K562 (cell line): ENCODE results near the gene CDCP1. TPM values are rescaled to one million over a fixed set of nuclear protein-coding genes. Genes with fewer than 3 reads are reported as not detected.

Experiments used
- ATF1 ChIP-seq, 2 experiments: fragments of 450-650 bp in 1 of 2; IDR thresholded peaks; 2 replicates each; pipeline ENCODE4 v1.6.1; 2016; ENCODE audit warnings: missing compliant biosample characterization in 1 of 2, missing genetic modification characterization in 1 of 2
- CBX2 ChIP-seq: fragments of 200-600 bp; sonication (generic); IDR thresholded peaks from one replicate; pipeline ENCODE4 v1.6.1; 2012; ENCODE audit warnings: mild to moderate bottlenecking, low read length, inconsistent platforms; ENCODE audit not compliant: insufficient read depth, poor library complexity, severe bottlenecking
- ETV5 ChIP-seq: sonication (generic); formaldehyde crosslinking; IDR thresholded peaks from 2 replicates; pipeline ENCODE4 v1.4.0; 2020; ENCODE audit warnings: low read depth, mild to moderate bottlenecking, missing genetic modification reagents
- NR2C1 ChIP-seq, 2 experiments: fragments of 450-650 bp; IDR thresholded peaks; 2 replicates each; pipeline ENCODE4 v1.6.1; 2017; ENCODE audit warnings: mild to moderate bottlenecking in 2 of 2, antibody characterized with exemption in 1 of 2, inconsistent platforms in 1 of 2, missing compliant biosample characterization in 1 of 2, missing genetic modification characterization in 1 of 2
- NRF1 ChIP-seq, 2 experiments: fragments of 450-650 bp; IDR thresholded peaks in 1 of 2; conservative IDR thresholded peaks in 1 of 2; 2 replicates each; pipeline ENCODE4 v1.6.1; 2014; ENCODE audit warnings: mild to moderate bottlenecking in 2 of 2
- RCOR1 ChIP-seq, 2 experiments: IDR thresholded peaks; 2 replicates each; pipeline ENCODE4 v1.6.1; 2012; ENCODE audit warnings: low read depth in 2 of 2, low read length in 2 of 2, borderline replicate concordance in 1 of 2, improper control_type of control experiment in 1 of 2
- SMARCA5 ChIP-seq: fragments of 450-650 bp; IDR thresholded peaks from 2 replicates; pipeline ENCODE4 v1.6.1; 2016
- SNAPC5 ChIP-seq: fragments of 250-450 bp; sonication (Bioruptor Pico); IDR thresholded peaks from 2 replicates; pipeline ENCODE4 v1.8.0; 2021; ENCODE audit warnings: moderate library complexity, mild to moderate bottlenecking, inconsistent platforms
- TBL1XR1 ChIP-seq, 2 experiments: IDR thresholded peaks; 2 replicates each; pipeline ENCODE4 v1.6.1; 2012; ENCODE audit warnings: improper control_type of control experiment in 2 of 2, low read length in 2 of 2, mild to moderate bottlenecking in 1 of 2
- ZBTB5 ChIP-seq: fragments of 450-650 bp; IDR thresholded peaks from 2 replicates; pipeline ENCODE4 v1.6.1; 2017; ENCODE audit warnings: antibody characterized with exemption
- ZNF140 ChIP-seq: fragments of 250-450 bp; sonication (Bioruptor Pico); IDR thresholded peaks from 2 replicates; pipeline ENCODE4 v1.8.0; 2021; ENCODE audit warnings: moderate library complexity, mild to moderate bottlenecking, inconsistent platforms
- polyA plus RNA-seq, 8 experiments: library from polyadenylated mRNA; depleted of rRNA in 4 of 8; stranded (reverse) in 5 of 8; unstranded in 3 of 8; fragments of >200 nt; fragmentation: Nextera tagmentation in 2 of 8; fragmentation: Illumina TruSeq in 1 of 8; extraction: Ambion mirVana in 2 of 8; extraction: Trizol in 1 of 8; gene quantifications; 2 replicates each; pipeline versions ENCODE4 v1.2.1 to v1.2.3, GENCODE V29; 2011 to 2014; ENCODE audit warnings: inconsistent platforms in 1 of 8, missing spikeins in 1 of 8
- total RNA-seq, 7 experiments: library from RNA; depleted of rRNA in 6 of 7; stranded (reverse); fragments of >200 nt in 6 of 7; fragmentation: Illumina TruSeq in 2 of 7; extraction: Trizol in 2 of 7; gene quantifications; 2 replicates each; pipeline versions ENCODE4 v1.2.1 to v1.2.3, GENCODE V29; 2011 to 2021; ENCODE audit warnings: low replicate concordance in 1 of 7

CDCP1 gene
- total and polyA plus RNA-seq, 9 of the 15 experiments (the other 6 are each of a cell fraction or from before 2014, with no cell fraction given), result 3.9 to 16.4 (median 5.2) TPM

- TF ChIP-seq CBX2 (no peak), ETV5 (CRISPR knock-in tag) (peak; percentile 26; the same call in 1 of the 2 replicates), SNAPC5 (no peak), RCOR1 (IDR thresholded peaks at IDR 0.05; ENCODE audit: borderline replicate concordance in 1 of 2, low read depth in 2 of 2, low read length in 2 of 2) (peak in 1 of 2 experiments; percentile 18; a peak in 1 of 4 replicates), TBL1XR1 (IDR thresholded peaks at IDR 0.05; ENCODE audit: low read length in 2 of 2) (0 out of 4 replicates have a peak, but pooled peaks of 1 of the 2 experiments have one; percentile 35), NRF1 (conservative IDR thresholded peaks at IDR 0.05 in 1 of 2, IDR thresholded peaks at IDR 0.05 in 1 of 2) (peak in 1 of 2 experiments; percentile 38; a peak in 2 of 4 replicates), ZBTB5 (no peak), ATF1 (CRISPR knock-in tag; IDR thresholded peaks at IDR 0.05) (no peak), ATF1 (tag; IDR thresholded peaks at IDR 0.05) (0 out of 2 replicates have a peak, but pooled peaks have one; percentile 5), NR2C1 (IDR thresholded peaks at IDR 0.05) (no peak), NR2C1 (tag; IDR thresholded peaks at IDR 0.05) (peak; percentile 8; the same call in 1 of the 2 replicates), ZNF140 (CRISPR knock-in tag) (no peak), SMARCA5 (no peak)
Measured at GRCh38 chr3:45139372-45140140, 6.6 kb downstream of the CDCP1 start (continued).
